ENCODE data around the gene ZIC1. TPM values are rescaled to one million over a fixed set of nuclear protein-coding genes. Genes with fewer than 3 reads are reported as not detected.

The ZIC1 gene
- total RNA-seq, 1 donor from 2014 or later: 0.06 TPM

DNA sequence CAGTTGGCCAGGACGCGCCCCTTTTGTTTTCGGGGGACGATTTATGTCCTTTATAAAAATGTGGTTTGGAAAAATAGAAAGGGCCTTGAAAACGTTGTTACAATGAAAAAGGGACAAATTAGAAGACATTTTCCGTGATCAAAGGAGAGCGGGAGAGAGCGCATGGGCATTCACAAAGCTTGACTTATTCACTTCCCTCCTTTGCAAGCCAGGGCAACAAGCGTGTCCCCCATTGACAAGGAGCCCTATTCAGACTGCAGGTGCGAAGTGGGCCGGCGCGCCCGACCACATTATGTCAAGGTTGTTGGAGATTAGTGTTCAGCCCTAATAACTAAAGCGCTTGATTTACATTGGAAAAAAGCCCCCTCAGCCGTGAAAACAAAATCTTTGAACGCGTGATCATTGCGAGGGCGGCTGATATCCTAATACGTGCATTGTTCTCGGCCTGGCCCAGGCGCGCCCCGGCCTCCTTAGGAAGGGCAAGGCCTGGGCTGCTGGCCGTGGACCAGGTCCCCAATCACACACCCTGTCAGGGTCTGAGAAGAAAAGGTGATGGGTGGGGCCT lies 28.7 kb upstream of the ZIC1 start:
- no peak for DNase-seq (ENCODE audit: low spot score)

DNA sequence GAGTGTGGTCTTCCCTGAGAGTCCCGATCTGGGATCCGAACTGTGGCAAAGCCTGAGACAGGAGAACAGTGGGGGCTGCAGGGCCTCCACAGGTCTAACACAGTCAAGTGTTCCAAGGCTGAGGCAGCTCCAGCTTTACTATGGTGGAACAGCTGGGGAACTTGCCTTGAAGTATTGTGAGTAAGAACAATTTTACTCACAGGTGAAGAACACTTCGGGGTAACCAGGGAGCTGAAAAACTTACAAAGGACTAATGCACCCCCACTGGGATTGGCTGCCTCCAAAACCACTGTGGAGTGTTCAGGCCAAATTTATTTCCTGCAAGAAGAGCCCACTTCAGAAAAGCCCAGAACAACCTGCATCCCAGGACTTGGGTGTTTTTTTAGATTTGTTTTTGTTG lies 28.2 kb upstream of the ZIC1 start:
- no peak for DNase-seq (ENCODE audit: low spot score)

DNA sequence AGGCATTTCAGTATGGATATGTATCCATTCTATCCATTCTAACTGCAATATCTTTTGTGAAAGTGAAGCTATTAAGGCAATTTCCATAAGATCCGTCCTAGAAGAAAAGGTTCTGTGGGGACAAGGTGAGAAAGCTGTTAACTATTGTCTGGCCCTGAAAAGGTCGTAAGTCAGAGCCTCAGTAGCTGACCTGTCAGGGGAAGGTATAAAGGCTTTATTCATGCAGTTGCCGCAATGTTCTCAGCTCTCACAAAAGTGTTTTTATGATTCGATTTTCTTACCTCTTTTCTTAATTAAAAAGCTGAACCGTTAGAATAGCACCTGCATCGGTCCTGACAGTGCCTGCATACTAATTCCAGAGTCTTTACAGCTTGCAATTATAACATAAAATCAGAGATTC lies 27.6 kb upstream of the ZIC1 start:
- DNase-seq (ENCODE audit: low spot score): no peak

DNA sequence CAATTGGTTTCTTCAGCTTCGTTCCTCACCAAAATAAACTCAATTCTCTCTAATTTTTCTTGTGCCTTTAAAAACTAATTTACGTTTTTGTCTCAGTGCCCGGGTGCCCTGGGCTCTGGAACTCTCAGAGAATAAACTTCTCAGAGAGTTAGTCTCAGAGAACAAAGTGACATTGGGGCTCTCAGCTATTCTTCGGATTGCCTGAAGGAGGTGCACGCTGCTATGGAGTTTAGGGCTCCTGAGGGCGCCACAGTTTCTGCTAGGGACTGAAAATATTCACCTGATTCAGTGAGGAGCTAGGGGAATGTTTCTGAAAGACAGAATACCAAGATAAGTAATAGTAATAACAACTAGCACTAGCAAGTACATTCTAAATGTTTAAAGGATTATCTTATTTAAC lies 25.5 kb upstream of the ZIC1 start:
- DNase-seq (ENCODE audit: low spot score): no peak

DNA sequence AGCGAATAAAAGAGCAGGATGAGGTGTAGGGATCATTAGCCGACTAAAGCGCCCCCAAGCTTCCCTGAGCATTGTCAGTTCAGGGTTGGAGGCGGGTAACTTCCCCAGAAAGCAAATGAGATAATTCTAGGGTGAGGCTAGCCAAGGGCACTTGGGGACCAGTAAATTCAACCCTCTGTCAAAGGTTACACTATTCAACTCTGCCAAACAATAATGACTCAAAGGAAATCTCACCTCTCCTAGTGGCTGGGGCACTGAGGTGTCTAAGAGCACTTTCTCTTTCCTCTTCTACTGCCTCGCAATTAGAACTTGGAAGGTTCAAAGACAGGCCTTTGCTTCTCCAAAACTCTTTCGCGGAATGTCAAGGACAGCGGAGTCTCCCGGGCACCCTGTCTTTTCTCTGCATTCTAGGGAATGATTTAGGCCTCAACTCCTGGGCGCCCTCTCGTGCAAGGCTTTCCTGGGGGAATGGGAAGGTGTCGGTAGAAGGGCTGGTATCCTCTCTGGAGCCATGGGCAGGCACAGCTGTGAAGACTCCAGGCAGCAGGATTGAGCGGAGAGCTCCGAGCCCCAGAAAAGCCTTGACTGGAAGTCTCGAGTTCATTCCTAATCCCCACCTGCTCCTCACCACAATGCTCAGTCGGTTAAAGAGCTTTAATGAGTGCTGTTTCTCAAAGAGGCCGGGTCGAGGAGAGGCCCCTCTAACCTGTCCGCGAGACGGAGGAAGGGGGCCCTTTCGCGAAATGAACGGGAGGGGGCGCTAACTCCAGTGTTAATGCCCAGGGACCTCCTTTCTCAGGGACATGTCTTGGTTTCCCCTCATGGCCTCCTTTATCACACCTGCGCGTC lies 24.7 kb upstream of the ZIC1 start:
- no peak for DNase-seq (ENCODE audit: low spot score)

DNA sequence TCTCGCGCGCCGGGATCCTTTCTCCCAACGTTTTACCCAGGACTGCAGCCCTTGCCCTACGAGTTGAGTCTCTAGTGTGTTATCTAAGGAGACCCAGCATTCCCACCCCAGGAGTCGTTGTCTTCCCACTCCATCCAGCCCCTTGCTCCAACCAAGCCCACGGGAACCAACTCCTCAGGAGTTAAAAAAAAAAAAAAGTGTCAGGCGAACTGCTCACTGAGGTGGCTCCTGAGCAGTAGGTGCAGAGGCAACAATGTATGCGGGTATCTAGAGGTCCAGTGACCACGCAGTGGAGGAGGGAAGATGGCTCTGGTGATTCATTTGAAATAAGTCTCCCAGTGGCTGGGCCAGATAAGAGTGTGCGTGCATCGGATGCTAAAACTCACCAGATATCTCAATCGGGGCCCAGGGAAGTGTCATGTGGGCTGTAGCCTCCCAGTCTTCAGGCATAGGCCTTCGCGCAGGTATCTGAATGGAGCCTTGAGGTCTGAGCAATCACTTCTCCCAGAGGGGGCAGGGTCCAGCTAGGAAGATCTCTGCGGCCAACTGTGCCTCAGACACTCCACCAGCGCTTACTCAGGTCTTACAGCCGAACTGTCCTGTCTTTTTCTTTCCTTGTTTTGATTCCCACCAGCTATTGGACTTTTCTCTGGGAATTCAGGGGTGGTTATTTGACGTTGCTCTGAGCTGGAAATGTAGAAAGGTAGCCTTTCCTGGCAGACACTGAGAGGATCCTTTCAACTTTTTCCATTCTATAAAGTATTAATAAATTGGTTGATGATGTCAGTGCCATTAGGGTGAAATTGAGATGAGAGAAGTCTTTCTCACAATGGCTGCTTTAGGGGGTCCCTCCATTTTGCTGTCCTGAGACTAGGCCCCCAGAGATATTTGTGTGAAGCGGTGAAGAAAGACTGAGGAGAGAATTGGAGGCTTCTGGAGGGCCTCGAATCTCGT lies 23.8 kb upstream of the ZIC1 start:
- no peak for DNase-seq (ENCODE audit: low spot score)

DNA sequence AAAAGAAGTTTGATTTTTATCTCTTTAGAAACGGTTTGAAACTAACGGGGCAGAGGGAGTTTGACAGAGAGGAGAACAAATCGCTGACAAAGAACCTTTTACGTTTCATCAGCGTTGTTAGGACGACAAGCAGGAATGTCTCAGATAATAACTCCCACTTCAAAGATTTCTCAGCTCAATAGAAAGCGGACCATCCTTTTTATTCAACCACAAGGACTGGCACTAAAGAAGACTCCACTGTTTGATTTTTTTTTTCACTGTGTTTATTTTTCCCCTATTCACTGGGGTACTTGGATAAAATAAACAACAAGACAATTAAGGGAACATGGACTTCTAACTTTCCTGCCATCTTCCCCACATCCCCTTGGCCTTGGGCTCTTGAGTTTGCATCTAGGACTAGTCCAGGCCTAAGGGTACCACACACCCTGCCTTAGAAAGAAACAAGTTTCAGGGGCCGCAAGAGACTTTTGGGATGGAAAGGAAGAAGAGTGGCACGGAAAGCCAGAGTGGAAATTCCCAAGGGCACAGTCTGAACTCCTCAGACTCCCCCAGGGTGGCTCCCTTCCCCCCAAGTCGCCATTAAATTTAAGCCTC lies 21.8 kb upstream of the ZIC1 start:
- no peak for DNase-seq (ENCODE audit: low spot score)

DNA sequence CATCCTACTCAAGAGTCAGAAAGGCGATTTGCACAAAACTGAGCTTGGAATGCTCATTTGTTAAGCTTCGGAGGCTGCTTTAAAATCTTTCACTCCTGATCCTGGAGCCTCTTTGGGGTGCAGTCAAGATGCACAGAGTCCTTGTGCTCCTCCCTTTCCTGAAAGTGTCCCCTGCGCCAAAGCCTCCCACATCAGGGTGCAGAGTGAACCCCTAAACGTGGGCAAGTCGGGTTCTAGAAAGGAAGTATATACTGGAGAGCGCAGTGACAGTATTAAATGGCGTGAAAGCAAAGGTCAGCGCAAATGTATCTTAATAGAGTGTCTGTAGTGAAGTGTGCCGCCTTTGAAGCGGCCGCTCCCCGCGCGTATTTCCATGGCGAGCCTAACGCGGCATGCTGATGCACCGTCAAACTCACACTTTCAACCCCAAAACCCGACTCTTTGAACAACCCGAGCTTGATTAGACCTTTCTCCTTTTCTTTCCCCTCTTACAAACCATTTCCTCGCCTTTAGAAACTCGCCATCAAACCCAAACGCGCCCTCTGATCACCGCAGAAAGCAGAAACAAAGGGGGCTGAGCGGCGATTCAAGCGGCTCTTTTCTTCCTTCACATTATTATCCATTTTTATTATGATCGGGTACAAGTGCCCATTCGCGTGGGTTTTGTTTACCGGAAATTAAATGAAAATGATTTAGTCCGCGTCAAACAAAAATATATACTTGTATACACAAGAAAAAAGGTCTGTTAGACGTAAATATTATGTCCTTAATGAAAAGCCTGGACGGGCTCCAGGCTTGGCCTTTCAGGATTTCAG lies 21.1 kb upstream of the ZIC1 start:
- no peak for DNase-seq (ENCODE audit: low spot score)

DNA sequence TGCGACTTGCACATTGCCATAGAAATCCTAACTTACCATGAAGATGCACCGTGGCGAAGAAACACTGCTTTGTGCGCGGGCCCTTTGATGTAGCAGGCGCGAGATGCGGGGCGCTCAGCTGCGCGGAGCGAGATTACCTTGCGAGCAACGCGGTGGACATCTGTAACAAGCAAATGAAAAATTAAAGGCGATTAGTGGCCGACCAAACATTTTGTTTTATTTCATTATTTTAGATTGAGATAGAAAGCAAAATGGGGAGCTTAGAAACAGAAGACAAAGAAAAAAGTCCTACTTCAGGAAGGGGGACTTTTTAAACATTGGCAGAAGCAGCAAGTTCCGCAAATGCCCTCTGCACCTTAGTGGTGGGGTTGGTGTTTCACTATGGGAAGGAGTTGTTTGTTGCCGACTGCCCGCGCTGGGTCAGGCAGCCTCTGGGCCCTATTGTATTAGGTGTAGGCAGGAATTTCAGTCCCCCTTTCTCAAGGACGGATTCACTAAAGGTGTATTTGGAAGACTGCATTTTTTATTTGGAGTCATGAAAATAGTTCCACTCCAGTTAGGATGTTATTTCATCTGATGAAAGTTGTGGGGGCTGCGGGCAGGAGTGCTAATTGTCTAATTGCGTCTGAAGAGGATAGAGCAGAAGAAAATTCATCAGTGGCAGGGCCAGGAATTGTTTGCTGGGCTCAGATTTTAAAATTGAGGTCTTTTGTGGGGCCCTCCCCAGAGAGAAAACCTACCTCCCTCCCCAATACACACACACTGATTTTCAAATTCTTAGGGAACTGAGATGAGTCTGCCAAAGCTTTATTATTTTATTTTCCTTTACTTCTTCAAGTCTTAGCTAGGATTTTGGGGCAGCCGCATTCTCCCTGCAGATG lies 20.2 kb upstream of the ZIC1 start:
- no peak for DNase-seq (ENCODE audit: low spot score)

DNA sequence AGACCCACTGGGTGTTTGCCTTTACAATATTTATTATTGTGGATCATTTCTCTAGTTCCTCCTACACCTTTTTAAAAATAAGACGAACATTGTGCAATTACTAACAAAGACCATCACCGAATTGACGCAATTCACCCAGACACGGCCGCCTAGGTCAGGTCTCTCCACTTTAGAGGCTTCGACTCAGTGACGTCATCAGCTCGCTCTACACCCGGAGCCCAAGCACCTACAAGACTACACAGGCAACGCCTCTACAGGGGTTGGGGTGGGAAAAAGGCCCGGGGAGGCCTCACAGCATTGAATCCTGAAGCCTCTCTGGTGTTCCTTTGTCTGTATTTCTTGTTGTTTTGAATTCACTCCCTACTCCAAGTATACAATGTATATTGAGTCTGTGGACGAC lies 19.4 kb upstream of the ZIC1 start:
- DNase-seq (ENCODE audit: low spot score): no peak

DNA sequence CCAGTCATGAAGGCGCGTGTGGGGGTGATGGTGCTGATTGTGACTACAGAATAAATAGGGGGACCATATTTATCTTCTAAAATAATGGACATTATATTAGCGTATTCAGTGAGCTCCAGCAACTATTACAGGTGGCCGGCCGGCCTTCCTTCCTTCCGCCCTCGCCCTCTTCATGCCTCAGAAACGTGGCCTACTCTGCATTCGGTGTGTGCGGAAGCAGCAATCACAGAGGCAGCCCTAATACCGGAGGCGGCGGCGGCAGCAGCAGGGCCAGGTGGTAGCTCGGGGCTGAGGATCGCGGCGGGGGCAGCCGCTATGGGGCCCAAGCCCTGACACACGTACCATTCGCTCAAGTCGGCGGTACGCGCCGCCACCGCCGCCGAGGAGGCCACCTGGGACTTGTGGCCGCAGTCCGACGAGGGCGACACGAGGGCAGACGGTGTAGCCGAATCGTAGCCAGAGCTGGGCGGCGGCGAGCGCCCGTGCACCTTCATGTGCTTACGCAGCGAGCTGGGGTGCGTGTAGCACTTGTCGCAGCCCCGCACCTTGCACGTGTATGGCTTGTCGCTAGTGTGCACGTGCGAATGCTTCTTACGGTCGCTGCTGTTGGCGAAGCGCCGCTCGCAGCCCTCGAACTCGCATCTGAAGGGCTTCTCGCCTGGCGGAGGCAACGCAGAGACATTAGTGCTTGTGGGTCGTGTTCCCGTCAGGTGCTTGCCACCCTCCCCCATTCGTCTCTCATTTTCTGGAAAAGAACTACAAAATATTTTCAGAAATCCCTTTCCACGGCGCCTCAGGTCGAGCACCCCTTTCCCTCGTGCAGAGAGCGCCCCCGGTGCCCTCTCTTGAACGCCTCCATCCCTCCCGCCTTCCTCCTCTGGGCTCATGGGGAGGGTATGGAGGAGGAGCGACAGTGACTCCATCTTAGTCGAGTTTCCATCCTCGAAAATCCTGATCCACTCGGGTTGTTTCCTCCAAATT lies 18.3 kb upstream of the ZIC1 start:
- DNase-seq (ENCODE audit: low spot score): no peak

DNA sequence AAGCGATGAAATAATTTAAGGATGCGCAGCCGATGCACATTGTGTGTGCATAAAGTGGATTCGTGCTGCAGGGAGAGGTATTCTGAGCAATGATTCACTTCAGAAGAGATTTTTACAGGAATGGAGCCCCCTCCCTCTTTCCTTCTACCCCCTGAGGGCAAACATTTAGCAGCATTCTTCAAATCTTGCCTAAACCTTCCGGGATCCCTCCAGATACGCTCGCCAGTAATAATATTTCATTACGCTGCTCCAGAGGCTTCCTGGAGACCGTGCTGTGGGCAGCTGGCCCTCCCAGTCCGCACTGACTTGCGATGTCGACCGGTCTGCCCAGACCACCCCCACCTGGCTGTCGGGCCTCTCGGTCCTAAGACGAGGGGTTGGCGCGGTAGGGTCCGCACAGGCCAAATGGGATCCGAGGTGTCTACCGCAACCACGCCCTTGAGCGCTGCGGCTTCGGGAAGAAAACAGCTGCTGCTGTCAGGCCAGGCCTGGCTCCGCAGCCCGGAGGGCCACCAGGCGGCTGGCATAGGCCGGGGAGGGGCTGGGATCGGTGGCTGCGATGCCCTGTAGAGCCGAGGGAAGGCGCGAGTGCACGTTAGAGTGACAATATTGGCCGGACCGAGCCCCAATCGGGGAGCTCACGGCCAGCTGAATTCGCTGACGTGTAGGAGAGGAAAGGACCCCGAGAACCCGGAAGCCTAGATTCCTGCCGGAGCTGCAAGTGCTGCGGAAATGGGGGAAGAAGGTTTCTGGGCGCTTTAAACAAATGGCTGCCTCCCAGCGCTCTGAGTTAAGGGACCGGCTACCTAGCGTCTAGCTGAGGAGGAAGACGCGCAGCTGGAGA lies 17.2 kb upstream of the ZIC1 start:
- DNase-seq (ENCODE audit: low spot score): no peak

DNA sequence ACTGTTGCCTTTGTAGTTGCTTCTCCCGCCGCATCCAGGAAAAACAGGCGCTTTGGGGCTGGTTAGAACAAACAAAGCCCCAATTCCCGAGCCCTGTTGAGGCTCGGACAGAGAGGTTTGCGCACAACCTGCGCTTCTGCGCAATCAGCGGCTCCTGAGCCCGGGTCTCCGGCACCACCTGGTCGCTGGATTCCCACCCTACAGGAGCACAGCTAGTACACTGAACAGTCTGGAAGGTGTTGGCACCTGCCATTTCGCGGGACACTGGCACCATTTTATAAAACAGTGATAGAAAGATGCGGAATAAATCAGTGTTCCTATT lies 16.6 kb upstream of the ZIC1 start:
- DNase-seq (ENCODE audit: low spot score): no peak

DNA sequence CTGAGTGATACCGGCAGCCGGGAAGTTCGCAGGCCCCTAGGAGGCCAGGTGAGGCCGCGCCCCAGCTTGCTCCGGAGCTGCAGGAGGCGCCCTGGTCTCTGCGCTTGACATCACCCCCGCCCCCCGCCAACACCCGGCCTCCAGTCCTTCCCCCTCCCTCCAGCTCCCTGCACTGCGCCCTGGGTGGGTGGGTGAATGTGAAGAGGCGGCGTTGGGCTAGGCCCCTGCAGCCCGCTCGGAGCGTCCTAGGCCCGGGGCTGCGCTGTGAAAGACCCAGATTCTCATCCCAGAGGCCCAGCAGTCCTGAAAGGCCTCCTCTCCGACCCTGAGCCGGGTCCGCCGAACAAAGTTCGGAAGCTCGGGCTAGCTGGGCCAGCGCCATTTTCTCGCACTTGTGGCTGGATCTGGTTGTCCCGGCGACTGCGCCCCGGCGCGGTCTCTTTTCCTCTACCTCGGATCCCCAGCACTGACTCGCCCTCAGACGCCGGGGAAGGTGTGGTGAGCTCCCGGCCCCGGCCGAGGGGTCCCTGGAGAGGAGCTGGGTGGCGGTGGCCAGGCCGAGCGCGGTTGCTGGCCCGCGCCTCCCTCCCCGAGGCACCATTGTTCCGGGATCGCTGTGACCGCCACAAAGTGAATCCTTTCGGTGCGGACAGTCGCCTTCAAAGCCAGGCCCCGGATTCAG lies 15.8 kb upstream of the ZIC1 start:
- DNase-seq (ENCODE audit: low spot score): no peak

DNA sequence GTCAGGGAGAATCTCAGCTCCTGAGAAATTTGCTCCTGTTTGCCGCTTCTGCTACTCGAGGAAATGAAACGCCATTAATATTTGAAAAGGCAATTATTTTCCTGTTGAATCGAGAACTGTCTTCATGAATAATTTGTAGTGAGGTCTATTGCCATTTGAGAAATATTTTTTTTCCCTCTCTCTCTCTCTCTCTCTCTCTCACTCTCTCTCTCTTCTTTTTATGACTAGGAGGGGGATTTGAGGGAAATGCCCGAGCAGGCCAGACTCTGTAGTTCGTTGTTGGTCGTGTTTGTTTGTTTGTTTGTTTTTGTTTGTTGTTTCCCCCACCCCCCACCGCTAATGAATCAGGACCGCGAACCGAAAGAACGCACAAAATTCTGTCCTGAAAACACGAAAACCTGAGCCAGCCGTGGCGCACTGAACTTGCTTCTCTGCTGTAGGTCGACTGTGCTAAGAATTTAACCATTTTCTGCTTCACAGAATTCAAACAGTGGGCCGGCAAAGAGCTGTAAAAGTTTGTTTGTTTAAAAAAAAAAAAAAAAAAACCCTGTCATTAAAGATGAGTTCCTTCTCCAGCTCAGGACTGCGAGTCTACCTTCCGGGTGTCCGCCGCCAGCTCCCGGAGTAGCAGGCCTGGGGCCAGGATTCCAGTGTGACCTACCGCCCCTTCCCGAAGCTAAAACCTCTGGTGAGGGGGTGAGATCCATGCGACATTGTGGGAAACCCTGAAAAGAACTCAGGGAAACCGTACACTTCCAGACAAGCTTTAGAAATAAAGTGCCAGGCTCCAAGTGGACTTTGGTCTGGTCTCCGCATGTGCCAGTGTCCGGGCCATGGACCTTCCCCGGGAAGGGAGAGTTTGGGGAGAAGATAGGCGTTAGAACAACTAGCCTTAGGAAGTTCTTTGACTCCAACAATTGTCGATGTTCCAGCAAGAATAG lies 15.0 kb upstream of the ZIC1 start:
- no peak for DNase-seq (ENCODE audit: low spot score)

DNA sequence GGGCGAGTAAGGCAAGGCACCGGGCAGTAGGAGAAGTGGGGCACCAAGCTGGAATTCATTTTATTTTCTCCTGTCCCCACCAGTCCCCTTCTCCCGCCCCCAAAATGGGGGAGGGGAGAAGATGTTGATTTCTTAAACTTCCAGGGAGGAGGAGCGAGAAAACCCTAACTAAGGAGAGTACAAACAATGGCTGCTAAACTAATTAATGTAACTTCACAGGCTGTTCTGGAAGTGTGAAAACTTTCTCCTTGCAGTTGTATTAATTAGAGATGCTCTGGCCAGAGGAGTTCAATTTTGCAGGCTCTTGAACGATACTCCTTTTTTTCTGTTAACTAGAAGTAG lies 14.3 kb upstream of the ZIC1 start:
- DNase-seq (ENCODE audit: low spot score): no peak

Measured in mucosa of gallbladder (tissue), 1 donor.